Transverse colon (tissue), 3 donors: ENCODE results near the gene ZDHHC17.

ENCODE experiments used
- CTCF ChIP-seq, 5 experiments: fragments of 200-600 bp in 3 of 5; fragments of 450-650 bp in 2 of 5; sonication (generic) in 3 of 5; IDR thresholded peaks; 1 replicate in 2 of 5; 2 replicates in 3 of 5; pipeline ENCODE4 v1.5.1; 2016 to 2017; ENCODE audit warnings: antibody characterized with exemption in 5 of 5, inconsistent platforms in 3 of 5, mild to moderate bottlenecking in 2 of 5, moderate library complexity in 1 of 5
- POLR2A ChIP-seq: fragments of 450-650 bp; IDR thresholded peaks from one replicate; pipeline ENCODE4 v1.6.1; 2016; ENCODE audit warnings: antibody characterized with exemption, mild to moderate bottlenecking, moderate library complexity

DNA sequence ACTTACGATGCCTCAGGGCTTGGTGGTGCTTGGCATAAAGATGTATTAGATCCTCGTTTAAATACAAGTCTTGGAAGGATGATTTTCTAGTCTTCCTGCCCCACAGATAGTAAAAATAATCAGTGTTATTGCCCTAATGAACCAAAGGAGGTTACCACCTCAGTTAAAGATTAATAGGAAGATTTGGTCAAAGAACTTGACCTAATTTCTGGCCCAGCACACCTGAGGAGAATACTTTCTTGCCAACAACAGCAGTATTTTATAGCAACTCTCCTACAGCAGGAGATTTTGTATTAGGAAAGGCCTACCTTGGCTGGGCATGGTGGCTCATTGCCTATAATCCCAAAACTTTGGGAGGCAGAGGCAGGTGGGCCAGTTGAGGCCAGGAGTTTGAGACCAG is 83.3 kb downstream of the ZDHHC17 start:
- TF ChIP-seq POLR2A (no peak), CTCF (IDR thresholded peaks at IDR 0.05) (no peak)
